Right atrium auricular region (tissue), 2 donors: ENCODE measurements around the gene GAK. TPM values are rescaled to one million over a fixed set of nuclear protein-coding genes. Genes with fewer than 3 reads are reported as not detected.

Experiments
- DNase-seq: peaks from one replicate; pipeline ENCODE4 v3.0.0-alpha.2; 2019; ENCODE audit warnings: low spot score
- H3K27ac ChIP-seq, 2 donors: fragments of 200-600 bp; sonication (generic); 1 replicate in 1 of 2; 2 replicates in 1 of 2; pipeline ENCODE4 v1.5.1; 2016 to 2019
- H3K27me3 ChIP-seq, 2 donors: fragments of 200-600 bp; sonication (generic); one replicate each; pipeline versions ENCODE4 v1.5.1 to v1.6.0; 2017 to 2019
- H3K36me3 ChIP-seq: fragments of 200-600 bp; sonication (generic); one replicate; pipeline ENCODE4 v1.5.1; 2016
- H3K4me1 ChIP-seq, 2 donors: fragments of 200-600 bp; sonication (generic); one replicate each; pipeline versions ENCODE4 v1.5.1 to v1.6.0; 2017 to 2019
- H3K4me3 ChIP-seq, 2 donors: fragments of 200-600 bp; sonication (generic); 1 replicate in 1 of 2; 2 replicates in 1 of 2; pipeline ENCODE4 v1.5.1; 2017 to 2019; ENCODE audit warnings: mild to moderate bottlenecking in 1 of 2, moderate library complexity in 1 of 2
- H3K9me3 ChIP-seq, 2 donors: fragments of 200-600 bp; sonication (generic); one replicate each; pipeline ENCODE4 v1.5.1; 2019
- total RNA-seq, 2 donors: library from RNA; depleted of rRNA; stranded (reverse); fragments of >200 nt; gene quantifications; one replicate each; pipeline ENCODE4 v1.1.0, GENCODE V29; 2016
- TF ChIP-seq, protein P1 (sequence below), 2 donors: fragments of 200-600 bp; sonication (generic); IDR thresholded peaks; one replicate each; pipeline ENCODE4 v1.5.1; 2019; ENCODE audit warnings: antibody characterized with exemption in 2 of 2

The GAK gene
- total RNA-seq, 2 donors from 2014 or later, result 27.8 to 52.2 TPM

DNA sequence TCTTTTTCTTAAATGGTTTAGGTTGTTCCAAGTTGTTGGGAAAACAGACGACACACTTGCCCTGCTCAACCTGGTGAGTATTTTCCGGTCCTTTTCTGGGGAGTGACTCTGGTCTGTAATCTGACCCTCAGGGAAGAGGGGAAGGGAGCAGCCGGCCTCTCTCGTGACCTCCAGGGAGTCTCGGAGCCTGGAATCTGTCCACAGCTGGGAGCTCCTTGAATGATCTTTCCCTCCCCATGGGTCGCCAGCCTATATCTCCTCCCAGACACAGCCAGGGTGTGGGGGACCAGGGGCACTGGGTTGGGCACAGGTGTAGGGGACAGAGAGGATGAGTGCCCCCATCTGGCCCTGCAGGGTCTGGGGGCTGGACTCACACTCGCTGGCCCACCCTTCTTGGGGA lies 19.1 kb upstream of the GAK start:
- H3K9me3 ChIP-seq, result no peaks in the 10 kb centered on the region
- H3K4me3 ChIP-seq, result no peak overlapping the region
- peaks cover 8% of the 10 kb centered on the region for H3K36me3 ChIP-seq
- H3K4me1 ChIP-seq, result peaks cover 0 to 4% of the 10 kb centered on the region in 2 donors
- DNase-seq, result no peak
- H3K27me3 ChIP-seq, result no peaks in the 10 kb centered on the region
- TF ChIP-seq, protein P1, sequence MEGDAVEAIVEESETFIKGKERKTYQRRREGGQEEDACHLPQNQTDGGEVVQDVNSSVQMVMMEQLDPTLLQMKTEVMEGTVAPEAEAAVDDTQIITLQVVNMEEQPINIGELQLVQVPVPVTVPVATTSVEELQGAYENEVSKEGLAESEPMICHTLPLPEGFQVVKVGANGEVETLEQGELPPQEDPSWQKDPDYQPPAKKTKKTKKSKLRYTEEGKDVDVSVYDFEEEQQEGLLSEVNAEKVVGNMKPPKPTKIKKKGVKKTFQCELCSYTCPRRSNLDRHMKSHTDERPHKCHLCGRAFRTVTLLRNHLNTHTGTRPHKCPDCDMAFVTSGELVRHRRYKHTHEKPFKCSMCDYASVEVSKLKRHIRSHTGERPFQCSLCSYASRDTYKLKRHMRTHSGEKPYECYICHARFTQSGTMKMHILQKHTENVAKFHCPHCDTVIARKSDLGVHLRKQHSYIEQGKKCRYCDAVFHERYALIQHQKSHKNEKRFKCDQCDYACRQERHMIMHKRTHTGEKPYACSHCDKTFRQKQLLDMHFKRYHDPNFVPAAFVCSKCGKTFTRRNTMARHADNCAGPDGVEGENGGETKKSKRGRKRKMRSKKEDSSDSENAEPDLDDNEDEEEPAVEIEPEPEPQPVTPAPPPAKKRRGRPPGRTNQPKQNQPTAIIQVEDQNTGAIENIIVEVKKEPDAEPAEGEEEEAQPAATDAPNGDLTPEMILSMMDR (IDR thresholded peaks at IDR 0.05), result no peak
- H3K27ac ChIP-seq, result no peak overlapping the region

DNA sequence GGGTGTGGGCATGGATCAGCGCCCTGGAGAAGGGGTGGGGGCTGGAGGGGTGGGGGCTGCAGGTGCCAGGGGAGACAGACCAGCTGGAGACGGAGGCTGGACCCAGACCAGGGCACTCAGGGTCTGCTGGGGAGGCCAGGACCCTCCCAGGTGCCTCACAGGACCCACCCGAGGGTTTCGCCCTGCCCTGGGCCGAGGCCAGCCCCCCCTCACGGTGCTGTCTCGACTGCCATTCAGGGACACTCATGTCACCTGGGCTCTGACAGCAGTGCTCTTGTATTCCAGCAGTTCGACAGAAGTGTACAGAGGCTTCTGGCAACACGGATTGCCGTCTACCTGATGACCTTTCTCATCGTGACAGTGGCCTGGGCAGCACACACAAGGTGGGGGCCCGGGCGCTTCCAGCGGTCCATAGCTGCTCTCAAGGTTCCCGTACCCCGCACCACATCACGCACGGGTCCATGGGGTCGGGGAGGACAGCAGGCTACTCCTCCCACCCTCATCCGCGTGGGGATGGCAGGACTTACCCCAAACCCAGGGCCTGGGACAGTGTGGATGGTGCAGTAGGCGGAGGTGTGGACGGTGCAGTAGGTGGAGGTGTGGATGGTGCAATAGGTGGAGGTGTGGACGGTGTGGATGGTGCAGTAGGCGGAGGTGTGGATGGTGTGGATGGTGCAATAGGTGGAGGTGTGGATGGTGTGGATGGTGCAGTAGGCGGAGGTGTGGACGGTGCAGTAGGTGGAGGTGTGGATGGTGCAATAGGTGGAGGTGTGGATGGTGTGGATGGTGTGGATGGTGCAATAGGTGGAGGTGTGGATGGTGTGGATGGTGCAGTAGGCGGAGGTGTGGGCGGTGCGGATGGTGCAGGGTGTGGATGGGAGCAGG lies 18.3 kb upstream of the GAK start:
- peaks cover 8% of the 10 kb centered on the region for H3K36me3 ChIP-seq
- H3K27me3 ChIP-seq, result no peaks in the 10 kb centered on the region
- DNase-seq, result no peak
- TF ChIP-seq, protein P1 (IDR thresholded peaks at IDR 0.05), result no peak
- H3K27ac ChIP-seq, result no peak overlapping the region
- no peak overlapping the region for H3K4me3 ChIP-seq
- H3K4me1 ChIP-seq, result peaks cover 0 to 4% of the 10 kb centered on the region in 2 donors
- no peaks in the 10 kb centered on the region for H3K9me3 ChIP-seq

DNA sequence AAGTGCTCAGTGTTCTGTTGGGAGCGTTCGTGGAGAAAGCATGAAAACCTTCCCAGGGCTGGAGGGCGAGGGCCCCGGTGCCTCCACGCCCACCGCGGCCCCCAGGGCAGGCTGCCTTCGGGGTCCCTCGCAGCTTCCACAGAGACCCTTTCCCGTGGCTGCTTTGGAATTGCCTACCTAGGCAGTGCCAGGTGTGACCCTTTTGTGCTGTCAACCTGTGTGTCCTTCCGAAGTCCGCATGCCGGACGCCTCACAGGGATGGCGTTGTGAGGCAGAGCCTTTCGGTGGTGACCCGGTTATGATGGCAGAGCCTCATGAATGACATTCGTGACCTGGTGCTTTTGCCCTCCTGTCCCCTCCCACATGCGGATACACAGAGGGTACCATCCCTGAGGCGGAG lies 17.5 kb upstream of the GAK start:
- TF ChIP-seq, protein P1 (IDR thresholded peaks at IDR 0.05), result no peak

DNA sequence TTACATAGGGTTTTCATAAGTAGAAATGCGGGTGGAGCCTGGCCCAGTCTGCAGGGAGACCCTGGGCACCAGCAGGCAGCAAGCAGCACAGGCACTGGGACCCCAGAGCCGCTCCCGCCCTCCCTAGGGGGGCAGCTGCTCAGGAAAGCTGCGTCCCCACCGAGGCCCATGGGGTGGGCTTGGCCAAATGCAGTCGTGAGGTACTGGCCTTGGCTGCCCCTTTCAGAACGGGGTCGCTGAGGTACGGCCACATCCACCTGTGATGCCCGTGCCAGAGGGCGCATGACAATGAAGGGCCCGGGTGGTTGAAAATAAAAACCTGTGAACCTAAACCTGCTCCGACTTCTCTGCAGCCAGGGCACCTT lies 16.8 kb upstream of the GAK start:
- H3K4me1 ChIP-seq, result peaks cover 0 to 4% of the 10 kb centered on the region in 2 donors
- H3K36me3 ChIP-seq, result peaks cover 8% of the 10 kb centered on the region
- H3K4me3 ChIP-seq, result no peak overlapping the region
- H3K9me3 ChIP-seq, result no peaks in the 10 kb centered on the region
- no peaks in the 10 kb centered on the region for H3K27me3 ChIP-seq
- TF ChIP-seq, protein P1 (IDR thresholded peaks at IDR 0.05), result no peak
- H3K27ac ChIP-seq, result no peak overlapping the region
- no peak for DNase-seq

More for the DNA sequence above, 17.5 kb upstream of the GAK start:
- Histone ChIP-seq H3K9me3 (no peaks in the 10 kb centered on the region), H3K4me1 (peaks cover 0 to 4% of the 10 kb centered on the region in 2 donors), H3K4me3 (no peak overlapping the region), H3K27me3 (no peaks in the 10 kb centered on the region), H3K36me3 (peaks cover 8% of the 10 kb centered on the region), H3K27ac (no peak overlapping the region)
- DNase-seq, result no peak

DNA sequence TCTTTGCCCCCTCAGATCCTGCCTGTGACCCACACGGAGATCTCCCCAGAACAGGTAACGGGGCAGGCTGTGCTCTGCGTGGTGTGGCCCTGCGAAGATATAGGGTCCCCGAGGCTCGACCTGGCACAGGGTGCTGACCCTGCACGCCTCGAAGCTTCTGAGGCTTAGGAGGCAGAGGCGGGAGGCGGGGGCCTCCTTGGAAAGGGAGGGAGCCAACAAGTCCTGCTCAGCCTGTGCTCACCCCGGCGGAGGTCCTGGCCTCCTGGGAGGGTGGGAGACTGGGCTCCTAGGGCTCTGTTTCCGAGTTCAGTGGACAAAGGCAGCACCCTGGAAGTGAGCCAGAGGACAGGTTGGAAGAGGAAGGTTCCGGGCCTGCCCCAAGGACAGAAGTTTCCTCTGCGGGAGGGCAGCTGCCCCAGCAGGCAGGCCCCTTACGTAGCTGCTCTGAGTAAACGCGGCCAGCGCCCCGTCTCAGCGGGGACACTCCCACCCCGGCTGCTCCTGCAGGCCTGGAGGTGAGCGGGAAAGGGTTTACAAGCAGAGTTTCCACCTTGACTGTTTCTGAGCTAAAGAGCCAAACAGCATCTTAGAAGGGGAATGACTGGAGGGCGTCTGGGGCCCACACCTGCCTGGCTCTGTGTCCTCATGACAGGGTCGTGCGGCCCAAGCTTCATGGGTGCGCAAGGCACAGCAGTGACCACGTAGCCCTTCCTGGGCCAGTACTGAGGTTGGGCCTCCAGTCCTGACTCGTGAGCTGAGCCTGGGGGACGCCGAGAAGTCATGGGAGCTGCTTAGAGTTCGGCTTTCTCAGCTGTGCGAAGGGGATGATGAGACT lies 16.2 kb upstream of the GAK start:
- TF ChIP-seq, protein P1 (IDR thresholded peaks at IDR 0.05), result no peak
- Histone ChIP-seq H3K4me3 (no peak overlapping the region), H3K27me3 (no peaks in the 10 kb centered on the region), H3K36me3 (peaks cover 8% of the 10 kb centered on the region), H3K4me1 (peaks cover 0 to 4% of the 10 kb centered on the region in 2 donors), H3K9me3 (no peaks in the 10 kb centered on the region), H3K27ac (no peak overlapping the region)
- no peak for DNase-seq
